ENCODE measurements around the gene RALY.

DNA sequence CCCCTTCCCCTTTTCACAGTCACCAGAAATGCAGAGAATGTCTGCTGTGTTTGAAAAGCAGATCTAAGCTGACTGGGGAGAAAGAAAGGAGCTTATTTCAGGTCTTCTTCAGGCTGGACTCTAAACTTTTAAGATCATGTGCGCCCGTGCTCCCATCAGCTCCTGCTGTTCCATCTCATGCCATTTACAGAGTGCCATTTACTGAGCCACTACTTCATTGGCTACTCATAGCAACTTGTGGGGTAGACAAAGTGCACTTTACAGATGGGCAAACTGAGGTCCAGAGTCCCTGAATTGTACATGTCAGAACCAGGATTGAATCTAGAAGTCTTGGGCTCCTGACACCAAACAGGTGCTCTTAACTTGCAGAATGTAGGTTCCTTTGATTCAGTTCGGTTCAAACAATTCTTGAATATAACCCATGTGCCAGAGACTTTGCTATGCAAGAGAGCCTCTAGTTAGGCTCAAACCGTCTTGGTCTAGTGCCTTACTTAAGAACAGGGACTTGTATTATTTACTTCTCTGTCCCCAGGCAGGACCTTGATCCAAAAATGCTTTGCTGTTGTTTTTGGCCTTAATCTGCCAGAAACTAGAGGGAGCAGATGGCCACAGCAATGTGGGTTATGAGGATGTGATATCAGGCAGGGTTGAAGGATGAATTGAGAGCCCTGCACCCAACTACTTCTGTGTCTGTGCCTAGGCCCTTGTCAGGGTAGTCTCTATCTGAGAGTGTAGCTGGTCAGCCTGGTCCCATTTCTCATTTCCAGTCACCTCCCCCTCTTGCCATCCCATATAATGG, 56.4 kb downstream of the RALY start:
- TF ChIP-seq, protein P1, sequence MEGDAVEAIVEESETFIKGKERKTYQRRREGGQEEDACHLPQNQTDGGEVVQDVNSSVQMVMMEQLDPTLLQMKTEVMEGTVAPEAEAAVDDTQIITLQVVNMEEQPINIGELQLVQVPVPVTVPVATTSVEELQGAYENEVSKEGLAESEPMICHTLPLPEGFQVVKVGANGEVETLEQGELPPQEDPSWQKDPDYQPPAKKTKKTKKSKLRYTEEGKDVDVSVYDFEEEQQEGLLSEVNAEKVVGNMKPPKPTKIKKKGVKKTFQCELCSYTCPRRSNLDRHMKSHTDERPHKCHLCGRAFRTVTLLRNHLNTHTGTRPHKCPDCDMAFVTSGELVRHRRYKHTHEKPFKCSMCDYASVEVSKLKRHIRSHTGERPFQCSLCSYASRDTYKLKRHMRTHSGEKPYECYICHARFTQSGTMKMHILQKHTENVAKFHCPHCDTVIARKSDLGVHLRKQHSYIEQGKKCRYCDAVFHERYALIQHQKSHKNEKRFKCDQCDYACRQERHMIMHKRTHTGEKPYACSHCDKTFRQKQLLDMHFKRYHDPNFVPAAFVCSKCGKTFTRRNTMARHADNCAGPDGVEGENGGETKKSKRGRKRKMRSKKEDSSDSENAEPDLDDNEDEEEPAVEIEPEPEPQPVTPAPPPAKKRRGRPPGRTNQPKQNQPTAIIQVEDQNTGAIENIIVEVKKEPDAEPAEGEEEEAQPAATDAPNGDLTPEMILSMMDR (IDR thresholded peaks at IDR 0.05), result no peak
- no peak for TF ChIP-seq POLR2A (IDR thresholded peaks at IDR 0.05)
- no peak for TF ChIP-seq EP300 (IDR thresholded peaks at IDR 0.05)

All from ovary (tissue), 3 donors.